ENCODE results near the gene CFAP221. TPM values are rescaled to one million over a fixed set of nuclear protein-coding genes. Genes with fewer than 3 reads are reported as not detected.

The CFAP221 gene
- total and polyA plus RNA-seq, 2 donors (not counting 3 experiments of a cell fraction or from before 2014, with no cell fraction given): 0.06 TPM; not detected in 1

- H3K36me3 ChIP-seq (ENCODE audit: control insufficient read depth in 2 of 2, extremely low read depth in 1 of 2, insufficient read depth in 2 of 2, low read length in 2 of 2): no peaks in the 10 kb centered on the region
- H3K4me2 ChIP-seq (ENCODE audit: insufficient read depth, low read length): no peak overlapping the region
- H3K4me1 ChIP-seq (ENCODE audit: control insufficient read depth, extremely low read depth, insufficient read depth, low read length): peaks cover 6% of the 10 kb centered on the region
- CTCF ChIA-PET: interaction anchor here (1.3 kb wide), 3 partner anchors 12 to 500 kb away, joined by 3 to 4 read pairs (median 4); no protein-coding TSS in a partner anchor
- no peak overlapping the region for H2AFZ ChIP-seq (ENCODE audit: low read depth, low read length)
- no TSS peak for BruUV-seq (replicated peaks)
- TF ChIP-seq JUN (IDR thresholded peaks at IDR 0.05; ENCODE audit: borderline replicate concordance, insufficient read depth, insufficient read length, low read depth) (no peak), GATA2 (IDR thresholded peaks at IDR 0.05; ENCODE audit: insufficient read depth, insufficient read length, low read depth, low read length) (no peak), FOS (IDR thresholded peaks at IDR 0.05; ENCODE audit: borderline replicate concordance, insufficient read depth, low read length) (no peak), POLR2AphosphoS5 (IDR thresholded peaks at IDR 0.05; ENCODE audit: insufficient read depth, low read depth, low read length) (no peak), POLR2A (IDR thresholded peaks at IDR 0.05; ENCODE audit: low read depth, low read length) (no peak), MYC (IDR thresholded peaks at IDR 0.05; ENCODE audit: low read depth, low read length) (no peak), CTCF (IDR thresholded peaks at IDR 0.05; ENCODE audit: extremely low read depth in 1 of 2, insufficient read depth in 1 of 2, low read depth in 1 of 2, low read length in 2 of 2) (no peak), EZH2 (IDR thresholded peaks at IDR 0.05; ENCODE audit: borderline replicate concordance, low read depth, low read length, severe bottlenecking) (no peak)
- TF ChIP-seq, protein P1, sequence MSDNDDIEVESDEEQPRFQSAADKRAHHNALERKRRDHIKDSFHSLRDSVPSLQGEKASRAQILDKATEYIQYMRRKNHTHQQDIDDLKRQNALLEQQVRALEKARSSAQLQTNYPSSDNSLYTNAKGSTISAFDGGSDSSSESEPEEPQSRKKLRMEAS (IDR thresholded peaks at IDR 0.05; ENCODE audit: insufficient read depth, insufficient read length): no peak
- peaks cover 2 to 7% of the 10 kb centered on the region in 2 experiments for H3K27me3 ChIP-seq (ENCODE audit: control insufficient read depth in 2 of 2, insufficient read depth in 2 of 2, low read length in 2 of 2)
- no peaks in the 10 kb centered on the region for H4K20me1 ChIP-seq (replicated peaks; ENCODE audit: control insufficient read depth, extremely low read depth, insufficient read depth, low read length)
- FAIRE-seq: no peak
- no peak overlapping the region for H3K9ac ChIP-seq (replicated peaks; ENCODE audit: extremely low read depth, insufficient read depth, low read length)
- POLR2A ChIA-PET: no interaction called here
- dilution Hi-C loops (cut with MboI; ENCODE audit: extremely low pct_ligation_motif_present, low sequenced_read_pairs) (no loop called here), intact Hi-C loops (cut with micrococcal nuclease) (loop anchor here (5.0 kb wide), 1 partner anchor 33 kb away; no protein-coding TSS in a partner anchor)
- no peak for DNase-seq (ENCODE audit: low read depth, low spot score)
- H3K79me2 ChIP-seq (ENCODE audit: control insufficient read depth, insufficient read depth, low read length): peaks cover 8% of the 10 kb centered on the region
- H3K27ac ChIP-seq (ENCODE audit: insufficient read depth, low read depth, low read length): no peak overlapping the region
- no peak overlapping the region for H3K4me3 ChIP-seq (replicated peaks in 1 of 3; ENCODE audit: insufficient read depth in 1 of 3, low read depth in 1 of 3, low read length in 3 of 3)
- no peaks in the 10 kb centered on the region for H3K9me3 ChIP-seq (replicated peaks; ENCODE audit: control insufficient read depth, insufficient read depth, low read length)
- H3K9me1 ChIP-seq (replicated peaks; ENCODE audit: control insufficient read depth, extremely low read depth, insufficient read depth, low read length): no peaks in the 10 kb centered on the region
Measured at GRCh38 chr2:119674711-119675500, 130.7 kb downstream of the CFAP221 start.

Measured in endothelial cell of umbilical vein (primary cell).